Ascending aorta (tissue), 2 donors: ENCODE data around the gene RPS3A. TPM values are rescaled to one million over a fixed set of nuclear protein-coding genes. Genes with fewer than 3 reads are reported as not detected.

Source experiments
- DNase-seq, 2 donors: peaks; one replicate each; pipeline ENCODE4 v3.0.0-alpha.2; 2019; ENCODE audit warnings: low spot score in 2 of 2
- H3K27ac ChIP-seq, 2 donors: fragments of 200-600 bp; sonication (generic); one replicate each; pipeline ENCODE4 v1.5.1; 2016 to 2017; ENCODE audit warnings: mild to moderate bottlenecking in 1 of 2
- H3K27me3 ChIP-seq: fragments of 200-600 bp; sonication (generic); one replicate; pipeline ENCODE4 v1.5.1; 2017
- H3K36me3 ChIP-seq, 2 donors: fragments of 200-600 bp; sonication (generic); one replicate each; pipeline ENCODE4 v1.5.1; 2016
- H3K4me1 ChIP-seq, 2 donors: fragments of 200-600 bp; sonication (generic); one replicate each; pipeline ENCODE4 v1.5.1; 2016 to 2017; ENCODE audit warnings: mild to moderate bottlenecking in 1 of 2
- H3K4me3 ChIP-seq, 2 donors: fragments of 200-600 bp; sonication (generic); one replicate each; pipeline ENCODE4 v1.5.1; 2016 to 2017; ENCODE audit warnings: mild to moderate bottlenecking in 1 of 2
- H3K9me3 ChIP-seq, 2 donors: fragments of 200-600 bp; sonication (generic); one replicate each; pipeline ENCODE4 v1.5.1; 2016
- intact Hi-C: fragments of 100-400 bp; cut with DNase I; formaldehyde crosslinking; loops from one replicate; pipeline ENCODE4 v1.15.1; 2023
- total RNA-seq: library from RNA; depleted of rRNA; stranded (reverse); fragments of >200 nt; gene quantifications from one replicate; pipeline ENCODE4 v1.1.0, GENCODE V29; 2016
- TF ChIP-seq, protein P1 (sequence below), 3 experiments: fragments of 200-600 bp in 2 of 3; fragments of 450-650 bp in 1 of 3; sonication (generic) in 2 of 3; IDR thresholded peaks; one replicate each; pipeline ENCODE4 v1.5.1; 2016 to 2019; ENCODE audit warnings: antibody characterized with exemption in 3 of 3, mild to moderate bottlenecking in 1 of 3, moderate library complexity in 1 of 3

The RPS3A gene
- total RNA-seq, 1 donor from 2014 or later, result 1,276 TPM

DNA sequence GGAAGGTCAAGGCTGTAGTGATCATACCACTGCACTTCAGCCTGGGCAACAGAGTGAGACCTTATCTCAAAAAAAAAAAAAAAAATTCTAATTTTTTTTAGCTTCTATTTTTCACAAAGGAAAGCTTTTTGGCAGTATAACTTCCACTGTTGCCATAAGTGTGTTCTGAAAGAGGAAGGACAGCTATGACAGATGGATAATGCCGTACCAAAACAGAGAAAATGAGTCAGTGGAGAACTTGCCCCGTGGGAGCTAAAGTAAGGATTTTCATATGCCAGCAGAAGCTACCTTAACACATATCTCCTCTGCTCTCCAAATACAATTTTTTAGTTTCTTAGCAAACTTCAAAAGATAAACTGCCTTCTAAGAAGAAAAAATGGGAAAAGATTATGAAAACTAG is 43.7 kb downstream of the RPS3A start:
- Histone ChIP-seq H3K4me3 (no peak overlapping the region), H3K4me1 (no peaks in the 10 kb centered on the region), H3K27me3 (no peaks in the 10 kb centered on the region), H3K27ac (no peak overlapping the region), H3K36me3 (peaks cover 12 to 68% of the 10 kb centered on the region in 2 donors), H3K9me3 (no peaks in the 10 kb centered on the region)
- TF ChIP-seq, protein P1, sequence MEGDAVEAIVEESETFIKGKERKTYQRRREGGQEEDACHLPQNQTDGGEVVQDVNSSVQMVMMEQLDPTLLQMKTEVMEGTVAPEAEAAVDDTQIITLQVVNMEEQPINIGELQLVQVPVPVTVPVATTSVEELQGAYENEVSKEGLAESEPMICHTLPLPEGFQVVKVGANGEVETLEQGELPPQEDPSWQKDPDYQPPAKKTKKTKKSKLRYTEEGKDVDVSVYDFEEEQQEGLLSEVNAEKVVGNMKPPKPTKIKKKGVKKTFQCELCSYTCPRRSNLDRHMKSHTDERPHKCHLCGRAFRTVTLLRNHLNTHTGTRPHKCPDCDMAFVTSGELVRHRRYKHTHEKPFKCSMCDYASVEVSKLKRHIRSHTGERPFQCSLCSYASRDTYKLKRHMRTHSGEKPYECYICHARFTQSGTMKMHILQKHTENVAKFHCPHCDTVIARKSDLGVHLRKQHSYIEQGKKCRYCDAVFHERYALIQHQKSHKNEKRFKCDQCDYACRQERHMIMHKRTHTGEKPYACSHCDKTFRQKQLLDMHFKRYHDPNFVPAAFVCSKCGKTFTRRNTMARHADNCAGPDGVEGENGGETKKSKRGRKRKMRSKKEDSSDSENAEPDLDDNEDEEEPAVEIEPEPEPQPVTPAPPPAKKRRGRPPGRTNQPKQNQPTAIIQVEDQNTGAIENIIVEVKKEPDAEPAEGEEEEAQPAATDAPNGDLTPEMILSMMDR (IDR thresholded peaks at IDR 0.05), result no peak
- intact Hi-C loops, result no loop called here
- no peak for DNase-seq

DNA sequence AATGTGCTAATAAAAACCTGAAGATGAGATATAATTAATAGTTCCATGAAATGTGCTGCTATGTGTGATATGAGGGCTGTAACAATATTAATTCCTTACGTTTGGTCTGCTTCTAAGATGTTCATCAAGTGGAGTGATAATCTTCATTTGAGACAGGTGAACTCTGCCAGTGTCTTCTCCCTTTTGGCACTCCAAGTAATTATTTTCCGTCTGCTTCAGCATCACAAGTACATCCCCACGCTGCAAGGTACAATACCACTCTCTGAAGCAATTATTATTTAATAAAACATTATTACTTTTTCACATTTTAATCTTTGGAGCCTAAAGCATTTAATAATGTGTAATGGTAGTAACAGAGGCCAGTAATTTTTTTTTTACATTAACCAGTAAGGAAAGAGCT is 44.4 kb downstream of the RPS3A start:
- TF ChIP-seq, protein P1 (IDR thresholded peaks at IDR 0.05), result no peak
- Histone ChIP-seq H3K27ac (no peak overlapping the region), H3K4me1 (no peaks in the 10 kb centered on the region), H3K36me3 (peaks cover 15 to 75% of the 10 kb centered on the region in 2 donors), H3K9me3 (no peaks in the 10 kb centered on the region), H3K27me3 (no peaks in the 10 kb centered on the region), H3K4me3 (no peak overlapping the region)
- intact Hi-C loops, result no loop called here
- DNase-seq, result no peak

DNA sequence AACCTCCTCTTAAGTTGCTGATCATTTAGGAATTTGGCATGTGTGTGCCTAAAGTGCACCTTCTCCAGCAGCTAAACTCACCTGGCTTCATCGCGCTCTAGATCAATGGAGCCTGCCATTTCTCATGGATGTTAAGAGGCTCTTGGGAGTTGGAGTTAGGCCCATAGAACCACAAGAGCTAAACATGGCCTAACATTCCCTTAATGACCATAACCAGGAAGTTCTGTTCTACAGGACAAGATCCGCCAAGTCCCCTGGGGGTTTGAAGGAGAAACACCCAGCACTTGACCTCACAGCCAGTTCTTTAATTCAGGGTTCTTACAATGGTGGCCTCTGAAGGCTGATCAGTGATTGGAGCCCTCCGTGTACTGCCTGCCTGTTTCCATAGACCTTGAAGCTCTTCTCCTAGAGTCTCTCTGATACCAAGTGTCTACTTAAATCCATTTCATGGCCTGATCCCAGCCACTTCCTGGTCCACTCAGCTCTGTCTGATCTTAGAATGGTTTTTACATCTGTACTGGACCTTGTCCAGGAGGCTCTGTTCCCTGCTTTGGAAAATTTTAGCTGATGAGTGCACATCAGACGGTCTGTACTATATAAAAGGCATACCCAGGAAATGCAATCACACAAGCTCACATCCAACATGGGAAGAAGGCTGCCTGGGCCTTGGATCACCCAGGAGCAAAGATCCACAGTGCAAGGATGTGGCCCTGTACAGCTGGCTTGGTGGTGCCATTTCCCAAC is 45.1 kb downstream of the RPS3A start:
- no peaks in the 10 kb centered on the region for H3K4me1 ChIP-seq
- peaks cover 22 to 75% of the 10 kb centered on the region in 2 donors for H3K36me3 ChIP-seq
- TF ChIP-seq, protein P1 (IDR thresholded peaks at IDR 0.05), result no peak

DNA sequence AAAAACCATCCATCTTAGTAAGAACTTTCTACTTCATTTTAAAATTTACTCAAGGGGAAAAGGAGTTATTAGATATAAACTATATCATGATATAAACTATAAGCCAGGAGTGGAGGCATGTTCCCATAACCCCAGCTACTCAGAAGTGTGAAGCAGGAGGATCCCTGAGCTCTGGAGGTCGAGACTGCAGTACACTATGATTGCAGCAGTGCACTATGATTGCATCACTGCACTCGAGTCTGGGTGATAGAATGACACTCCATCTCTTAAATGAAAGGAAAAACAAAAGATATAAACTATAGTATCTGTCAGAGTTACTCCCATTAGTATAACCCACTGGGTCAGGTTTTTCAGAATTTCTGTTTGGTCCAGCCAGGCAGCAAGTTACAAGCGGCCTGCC is 47.6 kb downstream of the RPS3A start:
- no peak for DNase-seq
- no peaks in the 10 kb centered on the region for H3K9me3 ChIP-seq
- H3K27ac ChIP-seq, result no peak overlapping the region
- peaks cover 24 to 54% of the 10 kb centered on the region in 2 donors for H3K36me3 ChIP-seq
- TF ChIP-seq, protein P1 (IDR thresholded peaks at IDR 0.05), result no peak
- H3K27me3 ChIP-seq, result no peaks in the 10 kb centered on the region
- no peaks in the 10 kb centered on the region for H3K4me1 ChIP-seq
- intact Hi-C loops, result no loop called here
- H3K4me3 ChIP-seq, result no peak overlapping the region

More for the DNA sequence above, 45.1 kb downstream of the RPS3A start:
- no peak overlapping the region for H3K4me3 ChIP-seq
- no peak for DNase-seq
- peak overlapping the region in 1 of 2 donors; percentile 16 for H3K27ac ChIP-seq
- intact Hi-C loops, result no loop called here
- H3K9me3 ChIP-seq, result no peaks in the 10 kb centered on the region
- H3K27me3 ChIP-seq, result no peaks in the 10 kb centered on the region

DNA sequence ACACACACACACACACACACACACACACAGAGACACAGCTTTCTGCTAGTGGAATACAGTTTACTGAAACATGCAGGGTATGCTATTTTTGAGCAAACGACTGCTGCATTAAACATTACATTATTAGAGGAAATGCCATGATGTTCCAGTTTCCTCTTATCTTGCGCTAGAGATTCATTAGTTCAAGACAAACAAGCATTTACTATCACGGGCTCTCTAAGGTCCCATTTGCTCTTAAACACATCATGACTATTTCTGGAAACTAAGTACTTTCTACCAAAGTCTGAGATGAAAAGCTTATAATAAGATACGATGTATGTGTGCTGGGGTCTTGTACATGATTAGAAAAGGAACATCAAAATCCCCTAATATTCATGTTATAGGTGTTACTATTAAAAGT is 48.8 kb downstream of the RPS3A start:
- DNase-seq, result no peak
- Histone ChIP-seq H3K4me1 (no peaks in the 10 kb centered on the region), H3K9me3 (no peaks in the 10 kb centered on the region), H3K27ac (no peak overlapping the region), H3K27me3 (no peaks in the 10 kb centered on the region), H3K4me3 (no peak overlapping the region), H3K36me3 (peaks cover 24 to 47% of the 10 kb centered on the region in 2 donors)
- TF ChIP-seq, protein P1 (IDR thresholded peaks at IDR 0.05), result no peak
- intact Hi-C loops, result no loop called here
